Loucy (cell line): ENCODE measurements around the gene SULT1A3.
"Not testable (repeated sequence)": the region's sequence is repeated elsewhere in the genome, so short reads cannot be mapped to it uniquely, and the experiment has no call there.

Experiments
- H2AFZ ChIP-seq: fragments of 200-600 bp; sonication (generic); 2 replicates; pipeline ENCODE4 v1.6.0; 2016; ENCODE audit warnings: antibody characterized with exemption, mild to moderate bottlenecking, low read length, moderate library complexity
- H3F3A ChIP-seq: fragments of 200-600 bp; 2 replicates; pipeline ENCODE4 v1.6.0; 2016; ENCODE audit warnings: antibody characterized with exemption, low read depth, mild to moderate bottlenecking
- H3K27me3 ChIP-seq: fragments of 200-600 bp; sonication (generic); 2 replicates; pipeline ENCODE4 v1.6.1; 2014; ENCODE audit warnings: low read length, mild to moderate bottlenecking; ENCODE audit not compliant: insufficient read depth, poor library complexity, severe bottlenecking
- H3K36me3 ChIP-seq: fragments of 200-600 bp; sonication (generic); 2 replicates; pipeline ENCODE4 v1.6.1; 2016; ENCODE audit warnings: low read length; ENCODE audit not compliant: insufficient read depth
- H3K4me1 ChIP-seq: fragments of 200-600 bp; sonication (generic); 2 replicates; pipeline ENCODE4 v1.5.1; 2014; ENCODE audit warnings: low read length, mild to moderate bottlenecking; ENCODE audit not compliant: insufficient read depth, poor library complexity, severe bottlenecking
- H3K4me2 ChIP-seq: fragments of 200-600 bp; sonication (generic); 2 replicates; pipeline ENCODE4 v1.6.0; 2014; ENCODE audit warnings: antibody characterized with exemption, low read length, low read depth, mild to moderate bottlenecking; ENCODE audit not compliant: poor library complexity, severe bottlenecking
- H3K4me3 ChIP-seq: fragments of 200-600 bp; sonication (generic); 2 replicates; pipeline ENCODE4 v1.5.1; 2014; ENCODE audit warnings: low read length, mild to moderate bottlenecking, mixed read lengths; ENCODE audit not compliant: poor library complexity, severe bottlenecking
- H3K79me2 ChIP-seq: fragments of 200-600 bp; sonication (generic); 2 replicates; pipeline ENCODE4 v1.6.1; 2014; ENCODE audit warnings: low read length; ENCODE audit not compliant: insufficient read depth
- H3K9ac ChIP-seq: fragments of 200-600 bp; sonication (generic); 2 replicates; pipeline ENCODE4 v1.6.0; 2014; ENCODE audit warnings: mild to moderate bottlenecking, low read depth, low read length, moderate library complexity; ENCODE audit not compliant: poor library complexity, severe bottlenecking
- H3K9me2 ChIP-seq: fragments of 200-600 bp; sonication (generic); replicated peaks from 2 replicates; pipeline ENCODE4 v1.6.1; 2016; ENCODE audit warnings: low read depth, low read length, mixed read lengths
- H3K9me3 ChIP-seq: fragments of 200-600 bp; sonication (generic); 2 replicates; pipeline ENCODE4 v1.6.1; 2014; ENCODE audit warnings: mild to moderate bottlenecking, antibody characterized with exemption, low read length, low read depth; ENCODE audit not compliant: insufficient read depth
- H4K20me1 ChIP-seq: fragments of 200-600 bp; sonication (generic); 2 replicates; pipeline ENCODE4 v1.6.0; 2014; ENCODE audit warnings: antibody characterized with exemption, low read length, mild to moderate bottlenecking; ENCODE audit not compliant: insufficient read depth, poor library complexity, severe bottlenecking

The SULT1A3 gene

DNA sequence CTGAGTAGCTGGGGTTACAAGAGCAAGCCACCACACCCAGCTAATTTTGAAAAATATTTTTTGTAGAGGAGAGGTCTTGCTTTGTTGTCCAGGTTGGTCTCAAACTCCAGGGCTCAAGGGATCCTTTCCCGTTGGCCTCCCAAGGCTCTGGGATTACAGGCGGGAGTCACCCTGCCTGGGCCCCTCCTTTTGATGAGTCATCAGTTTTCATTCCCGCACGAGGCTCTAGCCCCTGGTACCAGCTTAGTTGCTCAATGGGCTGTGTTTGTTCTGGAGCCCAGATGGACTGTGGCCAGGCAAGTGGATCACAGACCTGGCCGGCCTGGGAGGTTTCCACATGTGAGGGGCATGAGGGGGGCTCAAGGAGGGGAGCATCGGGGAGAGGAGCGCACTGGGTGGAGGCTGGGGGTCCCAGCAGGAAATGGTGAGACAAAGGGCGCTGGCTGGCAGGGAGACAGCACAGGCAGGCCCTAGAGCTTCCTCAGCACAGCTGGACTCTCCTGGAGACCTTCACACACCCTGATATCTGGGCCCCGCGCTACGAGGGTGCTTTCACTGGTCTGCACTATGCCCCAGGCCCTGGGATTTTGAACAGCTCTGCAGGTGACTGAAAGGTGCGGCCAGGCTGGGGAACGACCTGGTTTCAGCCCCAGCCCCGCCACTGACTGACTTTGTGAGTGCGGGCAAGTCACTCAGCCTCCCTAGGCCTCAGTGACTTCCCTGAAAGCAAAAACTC lies 721 bp downstream of the SULT1A3 start:
- H3K9me3 ChIP-seq, H3K79me2 ChIP-seq, H3K4me2 ChIP-seq, H3K4me1 ChIP-seq, H3K4me3 ChIP-seq, H4K20me1 ChIP-seq, H2AFZ ChIP-seq, H3K9me2 ChIP-seq, H3K27me3 ChIP-seq, H3F3A ChIP-seq, H3K9ac ChIP-seq, H3K36me3 ChIP-seq: not testable (repeated sequence)

DNA sequence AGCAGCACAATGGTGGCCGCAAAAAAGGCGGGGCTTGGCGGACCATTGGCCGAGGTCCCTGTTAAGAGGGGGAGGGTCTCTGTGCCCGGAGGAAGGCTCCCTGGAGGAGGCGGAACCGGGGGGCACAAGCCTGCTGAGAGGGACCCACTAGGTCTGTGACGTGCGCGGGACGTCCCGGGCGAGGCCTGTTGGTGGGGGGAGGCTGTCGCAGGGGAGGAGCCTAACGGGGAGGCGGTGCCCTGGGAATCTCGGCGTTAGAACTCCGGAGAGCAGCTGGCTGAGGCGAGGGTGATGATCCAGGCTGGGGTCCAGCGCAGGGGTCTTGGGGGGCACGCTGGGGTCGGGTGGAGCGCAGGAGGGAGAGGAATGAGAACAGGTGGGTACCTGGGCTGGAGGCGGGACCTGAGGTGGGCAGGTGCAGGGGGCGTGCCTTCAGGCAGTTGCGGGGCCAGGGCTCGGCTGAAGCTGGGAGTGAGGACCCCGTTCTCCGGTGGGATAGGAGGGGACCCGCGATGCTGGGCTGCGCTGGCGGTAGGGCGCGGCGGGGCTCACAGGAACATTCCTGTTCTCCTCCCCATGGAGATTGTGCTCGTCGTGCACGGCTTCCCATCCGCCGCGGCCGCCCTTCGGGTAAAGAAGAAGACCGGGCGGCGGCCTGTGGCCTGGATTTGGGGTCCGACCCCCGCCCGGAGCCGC lies 6.6 kb downstream of the SULT1A3 start:
- H2AFZ ChIP-seq, H3K4me3 ChIP-seq, H3K9me3 ChIP-seq, H3F3A ChIP-seq, H3K9me2 ChIP-seq, H3K4me2 ChIP-seq, H3K4me1 ChIP-seq, H3K27me3 ChIP-seq, H4K20me1 ChIP-seq, H3K9ac ChIP-seq, H3K79me2 ChIP-seq, H3K36me3 ChIP-seq: not testable (repeated sequence)

- H3K79me2 ChIP-seq, H3K9me2 ChIP-seq, H3K36me3 ChIP-seq, H3K9ac ChIP-seq, H3K9me3 ChIP-seq, H4K20me1 ChIP-seq, H2AFZ ChIP-seq, H3K27me3 ChIP-seq, H3K4me3 ChIP-seq, H3K4me2 ChIP-seq, H3K4me1 ChIP-seq, H3F3A ChIP-seq: not testable (repeated sequence)
These were observed 7.2 kb downstream of the SULT1A3 start for GRCh38 chr16:30206252-30206651.

- not testable (repeated sequence) for H3K4me2 ChIP-seq, H4K20me1 ChIP-seq, H3K79me2 ChIP-seq, H3F3A ChIP-seq, H3K4me3 ChIP-seq, H3K9ac ChIP-seq, H3K36me3 ChIP-seq, H3K27me3 ChIP-seq, H3K4me1 ChIP-seq, H3K9me3 ChIP-seq, H3K9me2 ChIP-seq, H2AFZ ChIP-seq
These were observed 8.1 kb downstream of the SULT1A3 start for GRCh38 chr16:30207063-30207704.

DNA sequence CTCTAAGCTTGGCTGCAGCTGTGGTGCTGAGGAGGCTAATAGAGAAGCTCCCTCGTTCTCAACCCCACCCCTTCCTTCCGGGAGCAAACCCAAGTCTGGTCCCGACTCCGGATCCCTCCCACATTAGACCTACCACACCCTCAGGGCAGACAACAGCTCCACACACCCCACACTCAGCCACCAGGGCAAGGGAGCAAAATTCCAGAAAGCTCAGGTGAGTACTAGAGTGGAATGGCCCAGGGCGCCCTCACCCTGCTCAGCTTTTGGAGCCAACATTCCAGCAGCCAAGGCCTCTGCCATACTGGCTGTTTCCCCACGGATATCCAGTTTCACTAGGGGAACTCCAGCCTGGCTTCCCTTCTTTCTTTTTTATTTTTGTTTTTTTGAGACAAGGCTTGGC lies 10.0 kb downstream of the SULT1A3 start:
- H3K79me2 ChIP-seq, H3K4me2 ChIP-seq, H3K9me3 ChIP-seq, H3K27me3 ChIP-seq, H3F3A ChIP-seq, H3K4me1 ChIP-seq, H3K9ac ChIP-seq, H3K9me2 ChIP-seq, H2AFZ ChIP-seq, H4K20me1 ChIP-seq, H3K4me3 ChIP-seq, H3K36me3 ChIP-seq: not testable (repeated sequence)

GRCh38 chr16:30211414-30211813 lies 12.4 kb downstream of the SULT1A3 start:
- not testable (repeated sequence) for H3K9me3 ChIP-seq, H3K36me3 ChIP-seq, H3K4me1 ChIP-seq, H4K20me1 ChIP-seq, H2AFZ ChIP-seq, H3K79me2 ChIP-seq, H3F3A ChIP-seq, H3K4me2 ChIP-seq, H3K27me3 ChIP-seq, H3K9me2 ChIP-seq, H3K9ac ChIP-seq, H3K4me3 ChIP-seq

GRCh38 chr16:30217082-30217481 lies 18.0 kb downstream of the SULT1A3 start:
- H2AFZ ChIP-seq, H3K4me2 ChIP-seq, H4K20me1 ChIP-seq, H3K36me3 ChIP-seq, H3F3A ChIP-seq, H3K9me3 ChIP-seq, H3K79me2 ChIP-seq, H3K9ac ChIP-seq, H3K4me1 ChIP-seq, H3K27me3 ChIP-seq, H3K4me3 ChIP-seq, H3K9me2 ChIP-seq: not testable (repeated sequence)
